HG03196 (cell line): ENCODE data around the gene FOXO6.

Experiments used
- ATAC-seq: cut with Tn5 transposase; IDR thresholded peaks from one replicate; pipeline ENCODE4 v1.9.1; 2021; ENCODE audit not compliant: unreplicated experiment

Gene FOXO6

GRCh38 chr1:41400225-41400624 lies 39.0 kb downstream of the FOXO6 start:
- no peak for ATAC-seq

- ATAC-seq, result no peak
Observed at GRCh38 chr1:41401899-41402298, 40.7 kb downstream of the FOXO6 start.

DNA sequence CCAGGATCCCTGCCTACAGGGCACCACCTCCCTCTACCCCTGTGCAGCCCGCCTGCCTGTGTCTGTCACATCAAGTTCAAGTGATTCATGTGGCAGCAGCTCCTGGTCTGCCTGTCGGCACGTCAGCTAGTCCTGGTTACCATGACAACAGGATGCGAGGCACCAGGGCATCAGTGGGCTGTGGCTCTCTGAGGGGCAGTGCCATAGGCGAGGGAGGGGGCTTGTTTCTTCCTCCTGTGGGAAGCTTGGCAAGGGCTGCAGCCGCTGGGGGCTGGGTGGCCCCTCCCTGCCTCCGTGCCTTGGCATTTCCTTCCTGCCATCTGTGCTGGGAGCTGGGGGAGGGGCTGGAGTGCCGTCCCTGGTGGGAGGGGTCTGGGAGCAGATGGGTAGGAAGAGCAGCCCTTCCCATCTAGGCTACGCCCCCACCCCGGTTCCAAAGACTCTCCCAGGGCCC lies 43.1 kb downstream of the FOXO6 start:
- ATAC-seq, result no peak

GRCh38 chr1:41407664-41408252 lies 46.5 kb downstream of the FOXO6 start:
- no peak for ATAC-seq

- ATAC-seq, result no peak
Observed at GRCh38 chr1:41408691-41409090, 47.5 kb downstream of the FOXO6 start.

GRCh38 chr1:41409825-41410224 lies 48.6 kb downstream of the FOXO6 start:
- ATAC-seq, result no peak

GRCh38 chr1:41410462-41410861 lies 49.2 kb downstream of the FOXO6 start:
- ATAC-seq, result no peak

DNA sequence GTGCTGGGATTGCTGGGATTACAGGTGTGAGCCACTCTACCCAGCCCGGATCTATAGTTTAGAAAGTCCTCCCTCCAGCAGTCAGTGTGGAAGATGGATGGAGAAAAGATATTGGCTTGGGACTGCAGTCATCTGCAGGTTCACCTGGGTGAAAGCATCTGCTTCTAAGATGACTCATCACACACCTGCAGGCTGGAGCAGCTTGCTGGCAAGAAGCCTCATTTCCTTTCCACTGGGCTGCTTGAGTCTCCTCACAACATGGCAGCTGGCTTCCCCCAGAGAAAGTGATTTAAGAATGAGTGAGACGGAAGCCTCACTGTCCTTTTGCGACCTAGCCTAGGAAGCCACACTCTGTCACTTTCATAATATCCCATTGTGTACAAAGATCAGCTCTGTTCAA lies 50.0 kb downstream of the FOXO6 start:
- ATAC-seq, result no peak

- ATAC-seq, result no peak
Observed at GRCh38 chr1:41412748-41413147, 51.5 kb downstream of the FOXO6 start.

GRCh38 chr1:41413748-41414281 lies 52.6 kb downstream of the FOXO6 start:
- ATAC-seq, result no peak

DNA sequence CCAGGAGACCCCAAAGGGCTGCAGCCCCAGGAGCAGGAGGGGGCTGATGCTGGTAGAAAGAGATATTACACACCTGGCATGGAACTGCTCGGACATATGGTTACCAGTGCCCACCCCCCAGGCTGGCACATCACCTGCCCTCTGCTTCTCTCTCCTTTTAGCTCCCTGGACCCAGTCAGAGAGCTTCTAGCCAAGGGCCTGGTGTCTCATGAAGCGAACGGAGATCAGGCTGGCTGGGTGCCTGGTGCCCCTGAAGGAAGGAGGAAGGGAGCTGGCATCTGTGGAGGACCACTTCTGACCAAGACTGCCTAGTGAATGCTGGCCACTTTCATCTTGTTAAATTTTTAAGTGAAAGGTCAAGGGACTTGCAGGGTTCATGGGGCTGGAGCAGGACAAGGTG lies 53.1 kb downstream of the FOXO6 start:
- ATAC-seq, result no peak

GRCh38 chr1:41414716-41415306 lies 53.6 kb downstream of the FOXO6 start:
- no peak for ATAC-seq

DNA sequence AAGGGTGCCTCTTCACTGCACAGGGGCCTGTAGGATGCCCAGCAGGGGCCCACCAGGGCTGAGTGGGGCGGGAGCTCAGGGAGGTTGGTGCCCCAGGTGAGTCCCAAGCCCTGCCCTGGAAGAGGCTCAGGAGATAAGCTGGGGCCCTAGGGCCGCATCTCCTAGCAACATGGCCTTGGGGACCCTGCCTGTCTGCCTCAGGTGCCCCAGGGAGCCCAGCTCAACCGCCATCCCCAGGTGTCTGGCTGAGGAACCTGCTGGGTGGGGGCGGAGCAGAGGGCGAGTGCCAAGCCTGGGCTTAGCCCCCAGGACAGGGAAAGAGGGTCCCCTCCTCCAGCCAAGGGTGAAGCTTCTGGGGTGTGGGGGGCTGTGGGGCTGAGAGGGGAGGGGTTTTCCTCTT lies 54.8 kb downstream of the FOXO6 start:
- no peak for ATAC-seq

GRCh38 chr1:41416552-41417334 lies 55.5 kb downstream of the FOXO6 start:
- ATAC-seq, result no peak

- no peak for ATAC-seq
Observed at GRCh38 chr1:41417335-41417682, 56.1 kb downstream of the FOXO6 start.

GRCh38 chr1:41417746-41418145 lies 56.5 kb downstream of the FOXO6 start:
- ATAC-seq, result no peak

DNA sequence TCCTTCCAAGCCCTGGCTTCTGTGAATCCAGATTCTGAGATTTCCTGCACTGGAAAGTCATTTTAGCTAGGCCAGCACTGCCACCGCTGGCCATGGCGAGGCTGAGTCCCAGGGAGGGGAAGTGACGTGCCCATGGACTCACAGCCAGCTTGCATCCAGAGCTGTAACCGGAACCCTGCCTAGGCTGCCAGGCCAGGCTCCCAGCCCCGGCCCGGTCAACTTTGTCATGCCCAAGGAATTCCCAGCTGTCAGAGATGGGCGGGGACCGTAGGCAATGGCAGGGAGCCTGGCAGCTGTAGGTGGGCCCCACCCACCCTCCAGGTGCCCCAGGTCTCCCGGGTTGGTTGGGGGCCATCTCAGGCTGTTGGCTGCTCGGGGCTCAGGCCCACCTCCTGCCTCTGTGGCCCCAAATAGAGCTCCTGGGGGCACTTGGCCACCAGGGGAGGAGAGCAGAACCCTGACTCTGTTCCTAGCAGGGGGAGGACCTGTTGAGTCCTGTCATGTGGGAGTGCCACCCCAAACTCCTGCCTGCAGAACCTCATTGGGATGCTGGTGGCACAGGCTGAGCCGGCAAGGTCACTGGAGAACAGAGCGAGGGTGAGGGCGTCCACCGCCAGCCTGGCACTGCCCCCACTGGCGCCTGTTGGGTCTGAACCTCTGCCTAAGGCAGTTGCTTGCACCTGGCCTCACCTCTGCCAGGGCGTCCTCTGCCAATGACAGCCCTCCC lies 57.8 kb downstream of the FOXO6 start:
- ATAC-seq, result no peak

- no peak for ATAC-seq
Observed at GRCh38 chr1:41419584-41420295, 58.5 kb downstream of the FOXO6 start.

DNA sequence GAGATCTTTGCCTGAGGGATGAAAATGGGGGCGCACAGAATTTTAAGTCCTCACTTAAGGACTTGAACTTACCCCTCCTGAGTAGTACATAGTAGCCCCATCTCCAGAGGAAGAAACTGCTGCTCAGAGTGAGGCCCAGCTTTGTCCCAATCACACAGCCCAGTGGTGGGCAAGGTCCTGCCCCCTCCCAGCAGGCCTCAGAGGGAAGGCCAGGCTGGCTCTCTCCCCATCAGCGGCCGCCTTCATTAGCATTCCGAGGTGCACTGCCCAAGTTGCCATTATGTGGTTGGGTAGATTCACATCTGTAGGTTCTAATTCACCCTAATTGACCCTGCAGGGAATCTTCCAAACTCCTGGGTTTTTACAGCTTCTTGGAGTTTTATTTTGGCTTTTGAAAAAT lies 59.1 kb downstream of the FOXO6 start:
- ATAC-seq, result no peak

DNA sequence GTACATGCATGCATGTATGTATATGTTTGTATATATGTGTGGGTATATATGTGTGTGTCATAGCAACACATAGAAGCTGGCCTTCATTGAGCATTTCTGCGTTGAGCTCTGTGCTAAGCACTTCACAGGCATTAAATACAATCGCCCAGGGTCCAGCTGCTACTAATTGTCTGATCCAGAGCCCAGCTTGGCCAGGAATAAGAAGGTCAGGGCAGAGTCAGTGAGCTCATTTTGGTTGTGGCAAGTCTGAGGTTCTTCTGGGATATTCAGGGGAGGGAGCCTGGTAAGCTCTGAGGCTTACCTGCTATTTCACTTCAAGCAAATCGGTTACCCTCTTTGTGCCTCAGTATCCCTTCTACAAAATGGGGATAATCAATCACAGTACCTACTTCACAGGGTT lies 59.6 kb downstream of the FOXO6 start:
- ATAC-seq, result no peak

GRCh38 chr1:41422306-41422705 lies 61.1 kb downstream of the FOXO6 start:
- no peak for ATAC-seq
